Vagina (tissue), 2 donors: ENCODE data around the gene APRT. TPM values are rescaled to one million over a fixed set of nuclear protein-coding genes. Genes with fewer than 3 reads are reported as not detected.

Experiments used
- DNase-seq, 2 donors: peaks; one replicate each; pipeline ENCODE4 v3.0.0-alpha.2; 2017; ENCODE audit errors: extremely low spot score in 2 of 2
- H3K27ac ChIP-seq: fragments of 200-600 bp; sonication (generic); one replicate; pipeline ENCODE4 v1.5.1; 2019
- H3K27me3 ChIP-seq: fragments of 200-600 bp; sonication (generic); one replicate; pipeline ENCODE4 v1.5.1; 2019
- H3K36me3 ChIP-seq, 2 donors: fragments of 200-600 bp; sonication (generic); one replicate each; pipeline ENCODE4 v1.5.1; 2017 to 2019
- H3K4me1 ChIP-seq: fragments of 200-600 bp; sonication (generic); one replicate; pipeline ENCODE4 v1.5.1; 2019
- H3K4me3 ChIP-seq, 2 donors: fragments of 200-600 bp; sonication (generic); 1 replicate in 1 of 2; 2 replicates in 1 of 2; pipeline ENCODE4 v1.5.1; 2016 to 2019
- H3K9me3 ChIP-seq: fragments of 200-600 bp; sonication (generic); one replicate; pipeline ENCODE4 v1.5.1; 2019
- CTCF ChIP-seq, 3 experiments: fragments of 450-650 bp in 2 of 3; fragments of 200-600 bp in 1 of 3; sonication (generic) in 1 of 3; IDR thresholded peaks; one replicate each; pipeline ENCODE4 v1.5.1; 2017 to 2019; ENCODE audit warnings: antibody characterized with exemption in 3 of 3, mild to moderate bottlenecking in 2 of 3, moderate library complexity in 2 of 3
- POLR2A ChIP-seq, 2 donors: fragments of 450-650 bp; IDR thresholded peaks; one replicate each; pipeline ENCODE4 v1.6.1; 2017; ENCODE audit warnings: antibody characterized with exemption in 2 of 2, mild to moderate bottlenecking in 2 of 2, moderate library complexity in 2 of 2
- POLR2AphosphoS5 ChIP-seq, 2 donors: sonication (generic); formaldehyde crosslinking; IDR thresholded peaks; one replicate each; pipeline ENCODE4 v1.9.0; 2017; ENCODE audit warnings: antibody characterized with exemption in 2 of 2, mild to moderate bottlenecking in 2 of 2, low read depth in 1 of 2; ENCODE audit not compliant: insufficient read depth in 1 of 2
- intact Hi-C: fragments of 100-400 bp; cut with DNase I; formaldehyde crosslinking; loops from one replicate; pipeline ENCODE4 v1.15.1; 2023
- total RNA-seq: library from RNA; depleted of rRNA; stranded (reverse); fragments of >200 nt; gene quantifications from one replicate; pipeline ENCODE4 v1.2.3, GENCODE V29; 2016

Gene APRT
- total RNA-seq, 1 donor from 2014 or later = 134 TPM

GRCh38 chr16:88839026-88839529, 27.4 kb upstream of the APRT start:
- no peaks in the 10 kb centered on the region for H3K9me3 ChIP-seq
- no peak for TF ChIP-seq POLR2A (IDR thresholded peaks at IDR 0.05)
- TF ChIP-seq POLR2AphosphoS5 (IDR thresholded peaks at IDR 0.05; ENCODE audit: insufficient read depth in 1 of 2, low read depth in 1 of 2) = no peak
- TF ChIP-seq CTCF (IDR thresholded peaks at IDR 0.05) = no peak
- H3K4me3 ChIP-seq = no peak overlapping the region
- no peak overlapping the region for H3K27ac ChIP-seq
- H3K27me3 ChIP-seq = no peaks in the 10 kb centered on the region
- peaks cover 0 to 24% of the 10 kb centered on the region in 2 donors for H3K36me3 ChIP-seq
- intact Hi-C loops = no loop called here
- DNase-seq = no peak
- no peaks in the 10 kb centered on the region for H3K4me1 ChIP-seq

GRCh38 chr16:88838566-88838965, 26.8 kb upstream of the APRT start:
- Histone ChIP-seq H3K27me3 (no peaks in the 10 kb centered on the region), H3K4me3 (no peak overlapping the region), H3K9me3 (no peaks in the 10 kb centered on the region), H3K27ac (no peak overlapping the region), H3K4me1 (no peaks in the 10 kb centered on the region), H3K36me3 (peaks cover 0 to 24% of the 10 kb centered on the region in 2 donors)
- DNase-seq = no peak
- TF ChIP-seq POLR2A (IDR thresholded peaks at IDR 0.05) = no peak
- TF ChIP-seq POLR2AphosphoS5 (IDR thresholded peaks at IDR 0.05; ENCODE audit: insufficient read depth in 1 of 2, low read depth in 1 of 2) = no peak
- no peak for TF ChIP-seq CTCF (IDR thresholded peaks at IDR 0.05)
- intact Hi-C loops = no loop called here

- Histone ChIP-seq H3K9me3 (no peaks in the 10 kb centered on the region), H3K4me3 (no peak overlapping the region), H3K27ac (no peak overlapping the region), H3K4me1 (no peaks in the 10 kb centered on the region), H3K36me3 (peaks cover 0 to 24% of the 10 kb centered on the region in 2 donors), H3K27me3 (no peaks in the 10 kb centered on the region)
- intact Hi-C loops = no loop called here
- no peak for DNase-seq
- TF ChIP-seq POLR2A (IDR thresholded peaks at IDR 0.05) (no peak), CTCF (IDR thresholded peaks at IDR 0.05) (no peak), POLR2AphosphoS5 (IDR thresholded peaks at IDR 0.05; ENCODE audit: insufficient read depth in 1 of 2, low read depth in 1 of 2) (no peak)
These were observed 26.1 kb upstream of the APRT start for GRCh38 chr16:88837806-88838205.

GRCh38 chr16:88836791-88837190, 25.1 kb upstream of the APRT start:
- TF ChIP-seq CTCF (IDR thresholded peaks at IDR 0.05) (no peak), POLR2A (IDR thresholded peaks at IDR 0.05) (no peak), POLR2AphosphoS5 (IDR thresholded peaks at IDR 0.05; ENCODE audit: insufficient read depth in 1 of 2, low read depth in 1 of 2) (no peak)
- intact Hi-C loops = no loop called here
- DNase-seq = no peak
- Histone ChIP-seq H3K9me3 (no peaks in the 10 kb centered on the region), H3K27me3 (no peaks in the 10 kb centered on the region), H3K4me1 (no peaks in the 10 kb centered on the region), H3K27ac (no peak overlapping the region), H3K36me3 (peaks cover 0 to 24% of the 10 kb centered on the region in 2 donors), H3K4me3 (no peak overlapping the region)

- H3K36me3 ChIP-seq = peaks cover 0 to 22% of the 10 kb centered on the region in 2 donors
- no peak for TF ChIP-seq CTCF (IDR thresholded peaks at IDR 0.05)
- no peak for TF ChIP-seq POLR2AphosphoS5 (IDR thresholded peaks at IDR 0.05; ENCODE audit: insufficient read depth in 1 of 2, low read depth in 1 of 2)
- no peak for TF ChIP-seq POLR2A (IDR thresholded peaks at IDR 0.05)
These were observed 24.1 kb upstream of the APRT start for GRCh38 chr16:88835818-88836217.

More at GRCh38 chr16:88835818-88836217, 24.1 kb upstream of the APRT start:
- Histone ChIP-seq H3K27ac (no peak overlapping the region), H3K4me3 (no peak overlapping the region), H3K4me1 (no peaks in the 10 kb centered on the region), H3K9me3 (no peaks in the 10 kb centered on the region), H3K27me3 (no peaks in the 10 kb centered on the region)
- intact Hi-C loops = no loop called here
- no peak for DNase-seq
